Smooth muscle cell (in vitro differentiated cells): Measurements from ENCODE around the gene CNTFR. TPM values are rescaled to one million over a fixed set of nuclear protein-coding genes. Genes with fewer than 3 reads are reported as not detected.

Source experiments
- DNase-seq: peaks from one replicate; lab custom pipeline; 2025; ENCODE audit not compliant: unreplicated experiment; lab: John Stamatoyannopoulos, UW
- H2AFZ ChIP-seq: fragments of 200-600 bp; sonication (generic); 2 replicates; pipeline ENCODE4 v1.6.0; 2016; ENCODE audit warnings: antibody characterized with exemption, low read depth, mild to moderate bottlenecking
- H3F3A ChIP-seq: fragments of 200-600 bp; sonication (generic); 2 replicates; pipeline ENCODE4 v1.6.0; 2017; ENCODE audit warnings: antibody characterized with exemption, low read depth
- H3K27ac ChIP-seq: fragments of 200-600 bp; sonication (generic); 2 replicates; pipeline ENCODE4 v1.5.1; 2016; ENCODE audit warnings: low read depth, mild to moderate bottlenecking
- H3K27me3 ChIP-seq: fragments of 200-600 bp; sonication (generic); 2 replicates; pipeline ENCODE4 v1.6.1; 2016; ENCODE audit warnings: low read depth, mild to moderate bottlenecking
- H3K36me3 ChIP-seq: fragments of 200-600 bp; sonication (generic); 2 replicates; pipeline ENCODE4 v1.5.1; 2016; ENCODE audit warnings: low read depth
- H3K4me1 ChIP-seq: fragments of 200-600 bp; sonication (generic); 2 replicates; pipeline ENCODE4 v1.5.1; 2016; ENCODE audit warnings: low read depth
- H3K4me2 ChIP-seq: fragments of 200-600 bp; sonication (generic); 2 replicates; pipeline ENCODE4 v1.6.0; 2016; ENCODE audit warnings: mild to moderate bottlenecking
- H3K4me3 ChIP-seq: fragments of 200-600 bp; sonication (generic); 2 replicates; pipeline ENCODE4 v1.5.1; 2016; ENCODE audit warnings: mild to moderate bottlenecking
- H3K79me2 ChIP-seq: fragments of 200-600 bp; sonication (generic); 2 replicates; pipeline ENCODE4 v1.6.0; 2016; ENCODE audit warnings: low read depth, mild to moderate bottlenecking
- H3K9ac ChIP-seq: fragments of 200-600 bp; sonication (generic); 2 replicates; pipeline ENCODE4 v1.6.0; 2016; ENCODE audit warnings: low read depth
- H3K9me3 ChIP-seq: fragments of 200-600 bp; sonication (generic); replicated peaks from 2 replicates; pipeline ENCODE4 v1.5.1; 2016; ENCODE audit warnings: low read depth
- H4K20me1 ChIP-seq: fragments of 200-600 bp; sonication (generic); 2 replicates; pipeline ENCODE4 v1.6.0; 2016; ENCODE audit warnings: low read depth
- CTCF ChIP-seq: fragments of 200-600 bp; sonication (generic); IDR thresholded peaks from 2 replicates; pipeline ENCODE4 v1.5.1; 2017; ENCODE audit warnings: borderline replicate concordance, mild to moderate bottlenecking, antibody characterized with exemption; ENCODE audit not compliant: insufficient read depth, poor library complexity, severe bottlenecking
- WGBS: methylation state at CpG from one replicate; pipeline ENCODE4 v1.1.7; 2016; ENCODE audit warnings: low lambda C conversion rate; 5-methylcytosine and 5-hydroxymethylcytosine counted together
- polyA plus RNA-seq: library from polyadenylated mRNA; unstranded; fragments of >200 nt; fragmentation: Nextera tagmentation; extraction: Ambion mirVana; gene quantifications from 2 replicates; pipeline ENCODE4 v1.2.1, GENCODE V29; 2016
- total RNA-seq: library from RNA; depleted of rRNA; stranded (reverse); fragments of >200 nt; gene quantifications from 2 replicates; pipeline ENCODE4 v1.2.3, GENCODE V29; 2014

Gene CNTFR
- total and polyA plus RNA-seq, 2 experiments from 2014 or later = 4.3 to 16.4 TPM

GRCh38 chr9:34508463-34508862 lies 81.1 kb downstream of the CNTFR start:
- no peaks in the 10 kb centered on the region for H3K79me2 ChIP-seq
- H3K9me3 ChIP-seq = no peaks in the 10 kb centered on the region
- H3K9ac ChIP-seq = no peak overlapping the region
- H3K27ac ChIP-seq = no peak overlapping the region
- peaks cover 8% of the 10 kb centered on the region for H3K4me1 ChIP-seq
- no peak overlapping the region for H3K4me3 ChIP-seq
- DNase-seq = no peak
- no peaks in the 10 kb centered on the region for H4K20me1 ChIP-seq
- H3K36me3 ChIP-seq = no peaks in the 10 kb centered on the region
- 94% methylated on average over 3 of the region's 3 CpGs for WGBS
- H3F3A ChIP-seq = no peaks in the 10 kb centered on the region
- H3K27me3 ChIP-seq = no peaks in the 10 kb centered on the region
- no peak overlapping the region for H2AFZ ChIP-seq
- no peak overlapping the region for H3K4me2 ChIP-seq
- TF ChIP-seq CTCF = no peak

GRCh38 chr9:34507966-34508365 lies 81.6 kb downstream of the CNTFR start:
- no peak for DNase-seq
- H3K4me3 ChIP-seq = no peak overlapping the region
- H3K36me3 ChIP-seq = no peaks in the 10 kb centered on the region
- H3K4me1 ChIP-seq = peaks cover 3% of the 10 kb centered on the region
- no peak overlapping the region for H3K9ac ChIP-seq
- no peak overlapping the region for H3K4me2 ChIP-seq
- no peak for TF ChIP-seq CTCF
- H3K27ac ChIP-seq = no peak overlapping the region
- no peaks in the 10 kb centered on the region for H3K27me3 ChIP-seq
- H3K79me2 ChIP-seq = no peaks in the 10 kb centered on the region
- H2AFZ ChIP-seq = no peak overlapping the region
- H3F3A ChIP-seq = no peaks in the 10 kb centered on the region
- no peaks in the 10 kb centered on the region for H3K9me3 ChIP-seq
- no peaks in the 10 kb centered on the region for H4K20me1 ChIP-seq

- no peak overlapping the region for H2AFZ ChIP-seq
- WGBS = 90% methylated on average over 5 of the region's 5 CpGs
These were observed 82.0 kb downstream of the CNTFR start for GRCh38 chr9:34507556-34507955.

More at GRCh38 chr9:34507556-34507955, 82.0 kb downstream of the CNTFR start:
- H3K4me3 ChIP-seq = no peak overlapping the region
- TF ChIP-seq CTCF = no peak
- no peaks in the 10 kb centered on the region for H4K20me1 ChIP-seq
- no peaks in the 10 kb centered on the region for H3K9me3 ChIP-seq
- no peak overlapping the region for H3K9ac ChIP-seq
- H3K27ac ChIP-seq = no peak overlapping the region
- H3K36me3 ChIP-seq = no peaks in the 10 kb centered on the region
- no peak overlapping the region for H3K4me2 ChIP-seq
- H3K79me2 ChIP-seq = no peaks in the 10 kb centered on the region
- H3K4me1 ChIP-seq = no peaks in the 10 kb centered on the region
- no peaks in the 10 kb centered on the region for H3F3A ChIP-seq
- no peaks in the 10 kb centered on the region for H3K27me3 ChIP-seq
- DNase-seq = no peak
